Activated T-cell treated with anti-CD3 and anti-CD28 coated beads for 48 hours (primary cell): ENCODE measurements around the gene TUFT1.

Source experiments
- DNase-seq: peaks from one replicate; pipeline ENCODE4 v3.0.0-alpha.2; 2020; ENCODE audit warnings: low read depth

TUFT1 gene

DNA sequence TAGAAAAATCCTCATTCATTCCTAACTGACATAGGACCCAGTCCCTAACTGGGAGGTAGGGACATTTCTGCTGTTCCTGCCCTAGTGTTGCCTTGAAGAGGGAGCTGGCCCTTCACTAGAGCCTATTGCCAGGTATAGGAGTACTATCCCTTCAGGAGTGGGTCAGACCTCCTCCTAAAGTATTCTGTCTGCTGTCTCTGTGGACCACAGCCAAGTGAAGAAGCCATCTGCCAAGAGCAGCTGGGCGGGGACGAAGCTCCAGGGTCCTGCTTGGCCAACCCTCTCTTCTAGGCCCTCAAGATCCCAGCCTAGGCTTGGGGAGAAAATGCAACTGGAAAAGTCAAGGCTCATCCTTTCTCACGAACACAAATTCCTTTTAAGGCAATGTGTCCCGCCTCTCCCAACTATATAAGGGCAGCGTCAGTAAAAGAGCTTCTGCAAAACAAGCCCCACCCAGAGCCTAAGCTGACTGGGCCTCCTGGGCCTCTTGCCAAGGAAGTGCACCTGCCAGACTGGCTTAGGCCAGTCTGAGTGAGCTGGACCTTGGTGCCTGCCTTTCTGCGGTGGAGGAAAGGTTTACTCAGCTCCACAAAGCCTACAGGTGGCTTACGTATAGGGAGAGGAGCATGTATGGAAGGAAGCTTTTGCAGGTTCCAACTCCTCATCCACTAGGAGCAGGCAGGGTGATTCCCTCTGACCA is 638 bp upstream of the TUFT1 start:
- no peak for DNase-seq

DNA sequence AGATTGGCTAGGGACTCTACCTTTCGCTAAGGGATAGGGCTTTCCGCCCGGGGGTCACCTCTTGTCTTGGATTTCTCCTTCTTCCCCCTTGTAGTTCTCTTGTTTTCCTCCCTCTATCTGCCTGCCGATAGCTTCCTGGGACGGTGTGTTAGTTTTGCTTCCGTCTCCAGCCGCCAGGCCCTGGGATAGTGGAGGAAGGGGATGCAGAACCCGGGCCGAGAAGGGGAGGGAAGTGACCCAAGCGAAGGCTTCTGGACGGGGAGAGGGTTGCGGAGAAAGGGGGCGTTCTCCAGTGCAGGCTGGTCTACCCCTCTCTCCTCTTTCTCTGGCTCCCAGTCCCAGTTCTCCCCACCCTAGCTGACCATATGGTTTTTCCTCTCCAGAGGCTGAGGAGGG is 871 bp downstream of the TUFT1 start:
- DNase-seq: no peak

GRCh38 chr1:151541752-151542151 is 1.6 kb downstream of the TUFT1 start:
- no peak for DNase-seq

GRCh38 chr1:151542710-151543129 is 2.6 kb downstream of the TUFT1 start:
- no peak for DNase-seq

DNA sequence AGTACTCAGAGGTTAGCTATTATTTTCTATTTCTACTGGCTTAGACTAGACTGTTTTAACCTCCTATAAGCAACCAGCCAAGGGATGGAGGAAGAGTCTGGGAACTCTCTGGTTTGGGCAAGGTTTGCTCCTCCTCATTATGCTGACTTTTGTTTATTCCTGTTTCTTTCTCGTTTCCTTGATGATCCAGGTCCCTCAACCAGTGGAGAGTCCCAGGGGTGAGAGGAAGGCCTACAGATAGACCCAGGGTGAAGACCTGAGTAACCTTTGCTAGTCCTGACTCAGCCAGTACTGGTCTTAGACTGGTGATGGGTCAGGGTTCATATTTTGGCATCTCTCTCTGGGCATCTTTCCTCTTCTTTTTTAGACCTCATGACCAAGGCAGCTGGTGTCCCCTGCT is 5.4 kb downstream of the TUFT1 start:
- DNase-seq: no peak

- DNase-seq: no peak
Observed at GRCh38 chr1:151546011-151546925, 6.2 kb downstream of the TUFT1 start.

DNA sequence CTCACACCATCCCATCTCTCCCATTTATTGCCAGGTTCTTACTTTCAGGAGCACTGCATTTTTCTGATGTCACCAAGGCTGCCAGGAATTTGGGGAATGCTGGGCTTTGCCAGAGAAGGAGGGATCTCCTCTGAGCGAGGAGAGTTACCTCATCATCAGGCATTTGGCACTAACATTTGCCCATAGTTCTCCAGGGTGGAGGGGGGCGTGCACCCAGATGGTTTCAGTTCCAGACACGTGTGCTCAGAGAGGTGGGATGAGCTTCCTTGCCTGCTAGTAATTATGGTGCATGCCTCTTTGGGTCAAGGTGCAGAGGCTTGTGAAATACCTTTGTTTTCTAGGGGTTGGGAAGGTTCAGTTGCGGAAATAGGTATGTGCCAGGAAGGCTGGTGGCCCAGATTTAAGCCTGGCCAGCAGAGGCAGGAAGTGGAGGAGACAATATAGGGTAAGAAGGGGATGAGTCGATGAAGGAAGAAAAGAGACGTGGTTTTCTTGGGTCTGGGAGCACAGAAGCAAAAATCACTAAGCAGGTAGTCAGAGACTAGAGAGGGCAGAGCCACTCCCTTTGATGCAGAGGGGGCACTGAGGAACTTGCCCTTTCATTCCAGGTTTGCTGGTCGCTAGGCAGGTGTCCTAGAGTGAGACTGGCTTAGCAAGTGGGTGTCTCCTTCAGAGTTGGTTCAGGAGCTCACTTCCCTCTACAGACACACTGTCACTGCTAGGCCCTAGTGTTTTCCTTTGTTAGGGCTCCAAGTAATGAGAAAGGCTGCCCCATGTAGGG is 7.2 kb downstream of the TUFT1 start:
- no peak for DNase-seq

DNA sequence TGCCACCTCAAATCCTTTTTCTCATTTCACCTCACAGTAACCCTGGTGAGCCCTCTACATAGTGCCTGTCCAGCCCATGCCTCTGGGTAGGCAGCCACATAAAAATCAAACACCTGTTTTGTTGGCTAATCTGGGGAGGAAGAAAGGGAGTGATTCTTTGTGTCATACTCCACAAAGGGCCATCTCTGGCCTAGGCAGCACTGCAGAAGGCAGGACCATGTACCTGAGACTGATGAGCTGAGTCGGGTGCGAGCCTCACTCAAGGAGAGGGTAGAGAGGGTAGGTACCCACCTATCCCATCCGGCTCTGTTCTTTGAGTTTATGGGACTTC is 7.8 kb downstream of the TUFT1 start:
- DNase-seq: no peak

DNA sequence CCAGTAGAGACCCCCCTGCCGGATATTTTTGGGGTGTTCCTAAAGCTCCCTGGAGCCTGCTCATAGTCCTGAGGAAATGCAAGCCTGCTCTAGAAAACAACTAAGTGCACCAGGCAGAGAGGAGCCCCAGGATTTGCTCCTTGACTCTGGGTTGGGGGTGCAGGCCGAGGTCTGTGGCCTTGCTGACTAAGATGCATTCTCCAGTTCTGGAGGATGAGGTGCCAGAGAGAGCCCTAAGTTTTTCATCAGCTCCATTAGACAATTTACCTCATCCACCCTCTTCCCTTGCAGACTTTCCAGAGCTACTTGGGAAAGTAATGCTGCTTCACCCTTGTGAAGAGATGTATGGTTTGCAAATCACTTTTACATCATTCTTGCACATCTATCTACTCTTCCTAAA is 9.1 kb downstream of the TUFT1 start:
- DNase-seq: no peak

DNA sequence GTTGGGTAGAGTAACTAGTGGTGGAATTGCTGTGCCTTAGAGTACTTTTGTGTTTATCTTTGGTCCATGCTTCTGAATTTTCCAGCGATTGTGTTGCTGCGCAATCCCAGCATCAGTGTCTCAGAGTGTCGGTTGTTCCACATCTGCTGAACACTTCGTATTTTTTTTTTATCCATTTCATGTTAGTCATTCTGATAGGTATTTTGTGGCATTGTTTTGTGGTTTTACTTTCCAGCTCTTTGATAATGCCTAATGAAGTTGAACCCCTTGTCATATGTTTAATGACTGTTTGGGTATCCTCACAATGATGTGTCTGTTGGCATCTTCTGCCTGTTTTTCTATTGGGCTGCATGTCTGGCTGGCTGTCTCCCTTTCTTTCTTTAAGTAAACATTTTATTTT is 13.6 kb downstream of the TUFT1 start:
- no peak for DNase-seq

GRCh38 chr1:151556052-151556451 is 15.9 kb downstream of the TUFT1 start:
- no peak for DNase-seq

GRCh38 chr1:151562661-151563060 is 22.6 kb downstream of the TUFT1 start:
- DNase-seq: no peak

- no peak for DNase-seq
Observed at GRCh38 chr1:151563376-151563775, 23.3 kb downstream of the TUFT1 start.

DNA sequence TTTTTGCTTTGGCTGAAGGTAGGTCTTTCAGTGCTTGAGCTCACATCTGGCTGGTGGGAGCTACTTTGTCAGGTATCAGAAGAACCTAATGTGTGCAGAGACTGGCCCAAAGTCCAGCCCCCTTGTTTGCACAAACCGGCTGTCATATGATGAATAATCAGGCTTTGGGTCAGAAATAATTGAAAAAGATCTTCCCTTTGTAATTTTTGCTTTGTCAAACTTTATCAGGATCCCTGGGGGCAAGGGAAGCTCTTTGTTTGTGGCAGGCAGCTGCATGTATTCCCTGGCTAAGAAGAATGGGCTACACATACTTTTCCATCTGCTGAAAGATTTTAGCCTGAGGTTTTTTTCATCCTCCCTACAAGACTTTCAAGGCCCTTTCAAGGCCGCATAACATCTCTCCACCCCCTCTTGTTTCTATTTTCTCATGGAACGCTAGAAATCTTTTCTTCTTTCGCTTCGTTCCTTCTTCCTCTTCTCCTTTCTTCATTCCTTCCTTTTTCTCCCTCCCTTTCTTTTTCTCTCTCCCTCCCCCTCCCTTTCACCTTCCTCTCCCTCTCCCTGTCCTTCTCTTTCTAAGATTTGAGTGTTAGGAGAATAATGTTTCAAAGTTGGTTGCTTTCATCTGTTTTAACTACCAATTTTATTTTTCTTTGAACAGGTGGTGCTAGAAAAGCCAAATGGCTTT is 25.5 kb downstream of the TUFT1 start:
- DNase-seq: no peak

DNA sequence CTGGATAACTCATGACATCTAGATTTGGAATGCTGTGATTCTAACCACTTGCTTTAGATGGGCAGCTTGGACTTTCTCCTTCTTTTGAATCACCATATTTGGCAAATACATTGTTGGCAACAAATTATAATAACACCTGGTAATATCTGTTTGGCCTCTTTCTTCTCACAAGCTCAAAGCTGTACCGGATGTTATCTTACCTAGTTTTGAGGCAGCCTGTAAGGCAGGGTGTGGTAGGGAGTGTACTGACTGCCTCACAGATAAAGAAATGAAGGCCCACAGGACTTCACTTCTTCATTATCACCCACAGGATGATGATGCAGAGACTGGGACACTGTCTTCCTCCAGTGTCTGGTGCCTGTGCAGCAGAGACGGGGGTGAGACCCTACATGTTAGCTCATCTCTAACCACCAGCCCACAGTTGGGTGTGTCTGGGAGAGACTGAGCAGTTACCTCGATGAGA is 28.5 kb downstream of the TUFT1 start:
- DNase-seq: peak; percentile 2

DNA sequence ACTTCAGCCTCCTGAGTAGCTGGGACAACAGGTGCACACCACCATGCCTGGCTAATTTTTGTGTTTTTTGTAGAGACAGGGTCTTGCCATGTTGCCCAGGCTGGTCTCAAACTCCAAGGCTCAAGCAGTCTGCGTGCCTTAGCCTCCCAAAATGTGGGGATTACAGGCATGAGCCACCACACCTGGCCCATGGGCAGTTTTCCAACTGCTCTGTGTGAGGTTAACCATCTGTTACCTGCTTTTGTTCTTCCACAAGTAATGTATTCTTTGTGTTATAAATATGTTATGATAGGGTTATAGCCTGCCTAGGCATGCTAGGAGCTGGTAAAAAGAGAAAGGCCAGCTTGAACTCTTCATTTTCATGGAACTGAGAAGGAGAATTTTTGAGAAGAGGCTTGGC is 30.7 kb downstream of the TUFT1 start:
- DNase-seq: no peak

GRCh38 chr1:151574575-151575529 is 34.7 kb downstream of the TUFT1 start:
- DNase-seq: peak; percentile 10

DNA sequence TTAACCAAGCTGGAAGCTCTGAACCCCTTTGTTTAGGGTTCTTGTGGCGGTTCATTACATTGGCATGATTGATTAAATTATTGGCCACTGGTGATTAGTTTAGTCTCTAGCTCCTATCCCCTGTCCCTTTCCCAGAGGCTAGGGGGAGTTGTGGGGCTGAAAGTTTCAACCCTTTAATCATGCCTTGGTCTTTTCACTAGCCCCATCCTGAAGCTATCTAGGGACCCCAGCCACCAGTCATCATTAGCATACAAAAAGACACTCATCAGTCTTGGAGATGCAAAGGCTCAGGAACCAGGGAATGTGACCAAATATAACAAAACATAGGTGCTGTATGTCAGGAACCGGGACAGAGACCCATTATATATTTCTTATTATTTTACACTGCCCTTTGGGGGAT is 37.1 kb downstream of the TUFT1 start:
- DNase-seq: no peak

DNA sequence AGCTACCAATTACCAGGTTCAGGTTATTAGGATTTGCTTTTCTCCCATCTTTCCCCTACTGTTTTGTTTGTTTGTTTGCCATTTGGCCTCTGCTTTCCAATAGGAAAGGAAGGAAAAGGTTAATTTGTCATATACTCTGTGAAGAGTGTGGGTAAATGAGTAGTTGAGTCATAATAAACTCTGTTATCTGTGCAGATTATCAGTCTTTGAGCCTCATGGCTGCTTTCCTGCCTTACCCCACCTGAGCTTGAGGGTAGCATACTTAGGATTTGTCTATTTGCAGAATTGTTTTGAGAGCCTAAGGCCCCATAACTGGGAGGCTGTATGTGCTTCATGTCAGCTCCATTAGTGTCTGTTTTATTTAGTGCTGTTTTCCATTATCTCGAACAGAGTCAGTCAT is 38.8 kb downstream of the TUFT1 start:
- no peak for DNase-seq

- no peak for DNase-seq
Observed at GRCh38 chr1:151579436-151580225, 39.5 kb downstream of the TUFT1 start.
